HG02852 (cell line): ENCODE results near the gene TANC1.

Experiments
- ATAC-seq: cut with Tn5 transposase; IDR thresholded peaks from one replicate; pipeline ENCODE4 v1.9.1; 2021; ENCODE audit warnings: mild to moderate bottlenecking, moderate library complexity; ENCODE audit not compliant: unreplicated experiment

TANC1 gene

GRCh38 chr2:159211447-159212396 is 243.3 kb downstream of the TANC1 start:
- no peak for ATAC-seq

GRCh38 chr2:159213296-159213695 is 244.9 kb downstream of the TANC1 start:
- ATAC-seq, result no peak

- ATAC-seq, result no peak
Measured at GRCh38 chr2:159214325-159214865, 246.0 kb downstream of the TANC1 start.

GRCh38 chr2:159215116-159215515 is 246.7 kb downstream of the TANC1 start:
- no peak for ATAC-seq

GRCh38 chr2:159217676-159218075 is 249.2 kb downstream of the TANC1 start:
- no peak for ATAC-seq

GRCh38 chr2:159218389-159218788 is 249.9 kb downstream of the TANC1 start:
- no peak for ATAC-seq

- ATAC-seq, result no peak
Measured at GRCh38 chr2:159219394-159219998, 251.1 kb downstream of the TANC1 start.

GRCh38 chr2:159224061-159224813 is 255.8 kb downstream of the TANC1 start:
- no peak for ATAC-seq

GRCh38 chr2:159225025-159226016 is 256.9 kb downstream of the TANC1 start:
- ATAC-seq, result no peak

- peak; percentile 65 for ATAC-seq
Measured at GRCh38 chr2:159226059-159226461, 257.6 kb downstream of the TANC1 start.

- no peak for ATAC-seq
Measured at GRCh38 chr2:159226608-159227385, 258.4 kb downstream of the TANC1 start.

- no peak for ATAC-seq
Measured at GRCh38 chr2:159227467-159227866, 259.0 kb downstream of the TANC1 start.

GRCh38 chr2:159228081-159228581 is 259.7 kb downstream of the TANC1 start:
- no peak for ATAC-seq

- ATAC-seq, result no peak
Measured at GRCh38 chr2:159229476-159230144, 261.2 kb downstream of the TANC1 start.

GRCh38 chr2:159230145-159230877 is 261.9 kb downstream of the TANC1 start:
- ATAC-seq, result no peak

GRCh38 chr2:159232456-159233170 is 264.2 kb downstream of the TANC1 start:
- no peak for ATAC-seq

GRCh38 chr2:159234868-159235267 is 266.4 kb downstream of the TANC1 start:
- ATAC-seq, result no peak
